ENCODE results near the gene RNPEPL1. TPM values are rescaled to one million over a fixed set of nuclear protein-coding genes. Genes with fewer than 3 reads are reported as not detected.

RNPEPL1 gene
- total and polyA plus RNA-seq, 7 donors: 48.8 to 79.6 (median 59.4) TPM

GRCh38 chr2:240564561-240565332 lies 3.5 kb upstream of the RNPEPL1 start:
- peaks cover 50% of the 10 kb centered on the region for H3K4me1 ChIP-seq
- H3K27me3 ChIP-seq (ENCODE audit: insufficient read depth in 3 of 3, low read length in 2 of 3): no peaks in the 10 kb centered on the region
- intact Hi-C loops (cut with DNase I): no loop called here
- no peak overlapping the region for H3K4me3 ChIP-seq
- no peak overlapping the region for H3K27ac ChIP-seq
- WGBS, 3 donors: 85 to 91% (median 87%) methylated on average over 10 of the region's 10 CpGs
- H3K36me3 ChIP-seq (ENCODE audit: insufficient read depth in 1 of 2, low read depth in 1 of 2): peaks cover 0 to 21% of the 10 kb centered on the region in 2 donors
- H3K9me3 ChIP-seq: no peaks in the 10 kb centered on the region
- ATAC-seq (no peak), DNase-seq (no peak)
- no peak for TF ChIP-seq CTCF (IDR thresholded peaks at IDR 0.05)

GRCh38 chr2:240565333-240566202 lies 2.7 kb upstream of the RNPEPL1 start:
- Histone ChIP-seq H3K4me3 (peak overlapping the region; percentile 88), H3K36me3 (ENCODE audit: insufficient read depth in 1 of 2, low read depth in 1 of 2) (peaks cover 0 to 21% of the 10 kb centered on the region in 2 donors), H3K9me3 (no peaks in the 10 kb centered on the region), H3K27ac (peak overlapping the region; percentile 71), H3K4me1 (peaks cover 57% of the 10 kb centered on the region), H3K27me3 (ENCODE audit: insufficient read depth in 3 of 3, low read length in 2 of 3) (no peaks in the 10 kb centered on the region)
- DNase-seq: peak; percentile 72 to 81
- no peak for TF ChIP-seq CTCF (IDR thresholded peaks at IDR 0.05)
- ATAC-seq: no peak
- WGBS, 3 donors: 69 to 73% (median 72%) methylated on average over 26 of the region's 26 CpGs
- intact Hi-C loops (cut with DNase I): no loop called here

- Histone ChIP-seq H3K9me3 (no peaks in the 10 kb centered on the region), H3K27me3 (ENCODE audit: insufficient read depth in 3 of 3, low read length in 2 of 3) (no peaks in the 10 kb centered on the region), H3K4me1 (peaks cover 53% of the 10 kb centered on the region), H3K4me3 (peak overlapping the region; percentile 88), H3K27ac (peak overlapping the region; percentile 95), H3K36me3 (ENCODE audit: insufficient read depth in 1 of 2, low read depth in 1 of 2) (peaks cover 0 to 21% of the 10 kb centered on the region in 2 donors)
- 8 to 10% (median 9%) methylated on average over 37 to 53 of the region's 53 CpGs for WGBS, 3 donors
- DNase-seq: peak; percentile 94 to 95
- intact Hi-C loops (cut with DNase I): no loop called here
- peak; percentile 76 to 85 (median 82) for ATAC-seq
- peak; percentile 93 for TF ChIP-seq CTCF (IDR thresholded peaks at IDR 0.05)
Observed at GRCh38 chr2:240566203-240567136, 1.8 kb upstream of the RNPEPL1 start.

GRCh38 chr2:240567137-240567871 lies 980 bp upstream of the RNPEPL1 start:
- no peaks in the 10 kb centered on the region for H3K9me3 ChIP-seq
- intact Hi-C loops (cut with DNase I): no loop called here
- DNase-seq (peak; percentile 29 to 53), ATAC-seq (peak in 1 of 4 donors; percentile 1)
- peak overlapping the region; percentile 95 for H3K27ac ChIP-seq
- peaks cover 45% of the 10 kb centered on the region for H3K4me1 ChIP-seq
- H3K36me3 ChIP-seq (ENCODE audit: insufficient read depth in 1 of 2, low read depth in 1 of 2): peaks cover 0 to 16% of the 10 kb centered on the region in 2 donors
- peak overlapping the region; percentile 88 for H3K4me3 ChIP-seq
- 38 to 49% (median 40%) methylated on average over 26 of the region's 26 CpGs for WGBS, 3 donors
- no peaks in the 10 kb centered on the region for H3K27me3 ChIP-seq (ENCODE audit: insufficient read depth in 3 of 3, low read length in 2 of 3)
- TF ChIP-seq CTCF (IDR thresholded peaks at IDR 0.05): no peak

Measured in psoas muscle (tissue), 8 donors.